Mucosa of descending colon (tissue), 3 donors: ENCODE measurements around the gene TUBB2B. TPM values are rescaled to one million over a fixed set of nuclear protein-coding genes. Genes with fewer than 3 reads are reported as not detected.

Source experiments
- ATAC-seq: fragments of 200-7000 bp; cut with Tn5 transposase; one replicate; pipeline ENCODE4 v1.9.1; 2020; ENCODE audit warnings: mild to moderate bottlenecking, moderate library complexity
- DNase-seq, 3 donors: peaks; one replicate each; pipeline ENCODE4 v3.0.0-alpha.2; 2020
- H3K36me3 ChIP-seq: fragments of 200-600 bp; one replicate; pipeline ENCODE4 v1.8.0; 2021; ENCODE audit warnings: low read depth, mild to moderate bottlenecking
- H3K4me1 ChIP-seq: fragments of 200-600 bp; one replicate; pipeline ENCODE4 v1.8.0; 2021; ENCODE audit warnings: low read depth, mild to moderate bottlenecking
- H3K4me3 ChIP-seq: fragments of 200-600 bp; one replicate; pipeline ENCODE4 v1.8.0; 2021; ENCODE audit warnings: mild to moderate bottlenecking
- H3K9me3 ChIP-seq: fragments of 200-600 bp; one replicate; pipeline ENCODE4 v1.8.0; 2021; ENCODE audit warnings: mild to moderate bottlenecking
- CTCF ChIP-seq: fragments of 200-600 bp; IDR thresholded peaks from one replicate; pipeline ENCODE4 v1.8.0; 2022; ENCODE audit warnings: antibody characterized with exemption, mild to moderate bottlenecking
- intact Hi-C, 2 donors: fragments of 100-400 bp; cut with DNase I in 1 of 2; cut with micrococcal nuclease in 1 of 2; formaldehyde crosslinking; loops; one replicate each; pipeline versions ENCODE4 v1.11.0 to v1.11.1; 2022; cut with DNase I, micrococcal nuclease
- total RNA-seq, 3 donors: library from RNA; stranded (reverse); fragmentation: NEBNext Ultra II Directional in 2 of 3; extraction: Animal tissue kit (Norgen Biotek cat#: 25700) in 2 of 3; gene quantifications; one replicate each; pipeline versions ENCODE4 v1.2.1 to v1.2.4, GENCODE V29; 2021 to 2023
- donor health status: DM: no; HTN: no; CAD: no; lungs with moderate emphysema.
- donor health status: DM: no; HTN: no; CAD: no.
- donor health status: DM: no; HTN: yes; CAD: no.

The TUBB2B gene
- total RNA-seq, 3 donors from 2014 or later = 0.87 to 18.5 (median 3.6) TPM

- DNase-seq = no peak
- H3K4me1 ChIP-seq = no peaks in the 10 kb centered on the region
- TF ChIP-seq CTCF = no peak
Measured at GRCh38 chr6:3211681-3212080, 15.8 kb downstream of the TUBB2B start.

GRCh38 chr6:3210024-3210610 is 17.3 kb downstream of the TUBB2B start:
- no peak for ATAC-seq
- H3K36me3 ChIP-seq = no peaks in the 10 kb centered on the region
- no peak overlapping the region for H3K4me3 ChIP-seq
- intact Hi-C loops = no loop called here
- H3K9me3 ChIP-seq = no peaks in the 10 kb centered on the region
- no peak for TF ChIP-seq CTCF
- no peaks in the 10 kb centered on the region for H3K4me1 ChIP-seq
- no peak for DNase-seq

More at GRCh38 chr6:3211681-3212080, 15.8 kb downstream of the TUBB2B start:
- ATAC-seq = no peak
- H3K4me3 ChIP-seq = no peak overlapping the region
- intact Hi-C loops = no loop called here
- no peaks in the 10 kb centered on the region for H3K9me3 ChIP-seq
- no peaks in the 10 kb centered on the region for H3K36me3 ChIP-seq

- DNase-seq = peak; percentile 35 to 58 (median 57)
Measured at GRCh38 chr6:3209114-3210023, 18.1 kb downstream of the TUBB2B start.

DNA sequence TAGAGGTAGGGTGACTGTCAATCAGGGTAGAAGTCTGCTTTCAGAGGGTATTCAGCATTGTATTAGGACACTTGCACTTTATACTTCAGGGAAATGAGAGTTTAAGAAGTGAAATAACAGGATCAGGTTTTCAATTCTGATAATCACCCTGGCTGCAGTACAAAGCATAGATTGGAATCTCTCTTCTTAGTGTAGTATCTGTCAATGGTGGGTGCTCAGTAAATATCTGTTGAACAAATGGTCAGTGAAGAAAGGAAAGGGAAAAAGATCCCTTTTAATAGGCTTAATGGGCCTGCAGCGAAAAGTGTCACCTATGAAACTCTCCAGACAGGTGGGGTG is 18.7 kb downstream of the TUBB2B start:
- H3K36me3 ChIP-seq = no peaks in the 10 kb centered on the region
- intact Hi-C loops = no loop called here
- ATAC-seq (no peak), DNase-seq (no peak)
- no peaks in the 10 kb centered on the region for H3K9me3 ChIP-seq
- no peaks in the 10 kb centered on the region for H3K4me1 ChIP-seq
- H3K4me3 ChIP-seq = no peak overlapping the region
- TF ChIP-seq CTCF = no peak

More at GRCh38 chr6:3209114-3210023, 18.1 kb downstream of the TUBB2B start:
- TF ChIP-seq CTCF = no peak
- intact Hi-C loops = no loop called here
- H3K4me1 ChIP-seq = no peaks in the 10 kb centered on the region
- no peaks in the 10 kb centered on the region for H3K36me3 ChIP-seq
- no peak overlapping the region for H3K4me3 ChIP-seq
- H3K9me3 ChIP-seq = no peaks in the 10 kb centered on the region
- ATAC-seq = peak; percentile 97

GRCh38 chr6:3208098-3208774 is 19.2 kb downstream of the TUBB2B start:
- Histone ChIP-seq H3K4me3 (no peak overlapping the region), H3K36me3 (no peaks in the 10 kb centered on the region), H3K4me1 (no peaks in the 10 kb centered on the region), H3K9me3 (no peaks in the 10 kb centered on the region)
- no peak for DNase-seq
- no peak for TF ChIP-seq CTCF
- intact Hi-C loops = no loop called here
- no peak for ATAC-seq
